Mammary epithelial cell (primary cell): ENCODE data around the gene FAM120B.

Experiments used
- EZH2 ChIP-seq: IDR thresholded peaks from 2 replicates; pipeline ENCODE4 v1.6.1; 2012; ENCODE audit warnings: low read length, inconsistent platforms, borderline replicate concordance
- TF ChIP-seq, protein P1 (sequence below), 2 donors: IDR thresholded peaks in 1 of 2; conservative IDR thresholded peaks in 1 of 2; 2 replicates each; pipeline ENCODE4 v1.5.1; 2011 to 2012; ENCODE audit warnings: inconsistent platforms in 2 of 2, low read length in 2 of 2, mild to moderate bottlenecking in 2 of 2, control low read depth in 1 of 2, low read depth in 1 of 2; ENCODE audit not compliant: insufficient read depth in 1 of 2; ENCODE audit errors: extremely low read depth in 1 of 2

DNA sequence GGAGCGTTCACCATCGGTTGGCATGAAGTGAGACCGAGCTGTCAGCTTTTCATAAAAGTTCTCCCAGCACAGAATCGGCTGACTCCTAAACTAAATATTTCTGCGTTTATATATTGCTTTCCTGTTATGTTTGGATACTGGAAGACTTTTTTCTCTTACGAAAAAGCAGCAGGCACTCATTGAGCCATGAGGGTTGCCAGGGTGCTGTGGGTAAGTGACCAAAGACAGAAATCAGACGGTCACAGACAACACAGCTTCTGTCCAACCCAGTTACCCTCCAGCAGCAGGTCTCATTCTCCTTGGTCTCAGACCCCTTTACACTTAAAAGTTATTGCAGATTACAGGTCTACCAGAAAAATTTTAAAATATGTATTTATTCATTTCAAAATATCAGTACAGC is 113.7 kb downstream of the FAM120B start:
- TF ChIP-seq, protein P1, sequence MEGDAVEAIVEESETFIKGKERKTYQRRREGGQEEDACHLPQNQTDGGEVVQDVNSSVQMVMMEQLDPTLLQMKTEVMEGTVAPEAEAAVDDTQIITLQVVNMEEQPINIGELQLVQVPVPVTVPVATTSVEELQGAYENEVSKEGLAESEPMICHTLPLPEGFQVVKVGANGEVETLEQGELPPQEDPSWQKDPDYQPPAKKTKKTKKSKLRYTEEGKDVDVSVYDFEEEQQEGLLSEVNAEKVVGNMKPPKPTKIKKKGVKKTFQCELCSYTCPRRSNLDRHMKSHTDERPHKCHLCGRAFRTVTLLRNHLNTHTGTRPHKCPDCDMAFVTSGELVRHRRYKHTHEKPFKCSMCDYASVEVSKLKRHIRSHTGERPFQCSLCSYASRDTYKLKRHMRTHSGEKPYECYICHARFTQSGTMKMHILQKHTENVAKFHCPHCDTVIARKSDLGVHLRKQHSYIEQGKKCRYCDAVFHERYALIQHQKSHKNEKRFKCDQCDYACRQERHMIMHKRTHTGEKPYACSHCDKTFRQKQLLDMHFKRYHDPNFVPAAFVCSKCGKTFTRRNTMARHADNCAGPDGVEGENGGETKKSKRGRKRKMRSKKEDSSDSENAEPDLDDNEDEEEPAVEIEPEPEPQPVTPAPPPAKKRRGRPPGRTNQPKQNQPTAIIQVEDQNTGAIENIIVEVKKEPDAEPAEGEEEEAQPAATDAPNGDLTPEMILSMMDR (conservative IDR thresholded peaks at IDR 0.05 in 1 of 2, IDR thresholded peaks at IDR 0.05 in 1 of 2; ENCODE audit: extremely low read depth in 1 of 2, insufficient read depth in 1 of 2, low read depth in 1 of 2, low read length in 2 of 2): no peak
- no peak for TF ChIP-seq EZH2
